Neural cell (in vitro differentiated cells): ENCODE measurements around the gene ZNF281.

Source experiments
- EP300 ChIP-seq: fragments of 450-650 bp; conservative IDR thresholded peaks from 2 replicates; pipeline ENCODE4 v1.6.1; 2014; ENCODE audit warnings: antibody characterized with exemption, mild to moderate bottlenecking, moderate library complexity; ENCODE audit not compliant: poor library complexity, severe bottlenecking
- TF ChIP-seq, protein P1 (sequence below): fragments of 450-650 bp; IDR thresholded peaks from 2 replicates; pipeline ENCODE4 v1.5.1; 2014; ENCODE audit warnings: antibody characterized with exemption, mild to moderate bottlenecking, moderate library complexity; ENCODE audit not compliant: poor library complexity, severe bottlenecking

DNA sequence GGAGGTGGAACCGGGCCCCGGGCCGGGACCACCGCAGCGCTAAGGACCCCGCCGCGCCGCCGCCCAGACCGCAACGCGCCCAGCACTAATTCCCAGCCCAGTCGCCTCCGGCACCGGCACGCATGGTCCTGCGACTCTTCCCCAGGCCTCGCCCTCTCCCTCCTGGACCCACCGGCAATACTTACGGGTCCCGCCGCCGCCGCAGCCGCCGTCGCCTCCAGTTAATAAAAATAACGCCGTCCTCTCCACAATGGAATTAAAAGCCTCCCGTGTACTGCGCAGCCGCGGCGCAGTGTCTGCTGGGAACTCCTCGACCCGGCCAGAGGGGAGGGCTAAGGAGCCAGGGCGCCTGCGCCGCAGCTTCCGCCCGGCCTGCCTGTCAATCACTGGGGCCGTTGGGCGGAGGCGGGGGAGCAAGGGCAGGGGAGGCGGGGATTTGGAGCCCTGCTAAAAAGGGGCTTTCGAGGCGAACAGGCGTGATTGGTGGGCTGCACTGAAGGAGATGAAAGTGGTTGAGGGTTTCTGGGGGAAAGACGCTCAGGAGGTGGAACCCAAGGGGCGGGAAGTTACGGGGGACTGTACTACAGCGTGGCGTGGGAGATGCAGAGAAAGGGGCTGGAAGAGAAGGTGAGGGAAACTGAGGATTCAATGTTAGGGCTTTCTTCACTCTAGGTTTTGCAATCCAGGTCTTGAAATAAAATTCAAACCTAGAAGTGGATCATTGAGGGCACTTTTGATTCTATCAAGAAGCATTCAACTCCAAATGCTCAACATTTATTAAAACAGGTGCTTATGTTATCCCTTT lies at the start of gene ZNF281:
- TF ChIP-seq, protein P1, sequence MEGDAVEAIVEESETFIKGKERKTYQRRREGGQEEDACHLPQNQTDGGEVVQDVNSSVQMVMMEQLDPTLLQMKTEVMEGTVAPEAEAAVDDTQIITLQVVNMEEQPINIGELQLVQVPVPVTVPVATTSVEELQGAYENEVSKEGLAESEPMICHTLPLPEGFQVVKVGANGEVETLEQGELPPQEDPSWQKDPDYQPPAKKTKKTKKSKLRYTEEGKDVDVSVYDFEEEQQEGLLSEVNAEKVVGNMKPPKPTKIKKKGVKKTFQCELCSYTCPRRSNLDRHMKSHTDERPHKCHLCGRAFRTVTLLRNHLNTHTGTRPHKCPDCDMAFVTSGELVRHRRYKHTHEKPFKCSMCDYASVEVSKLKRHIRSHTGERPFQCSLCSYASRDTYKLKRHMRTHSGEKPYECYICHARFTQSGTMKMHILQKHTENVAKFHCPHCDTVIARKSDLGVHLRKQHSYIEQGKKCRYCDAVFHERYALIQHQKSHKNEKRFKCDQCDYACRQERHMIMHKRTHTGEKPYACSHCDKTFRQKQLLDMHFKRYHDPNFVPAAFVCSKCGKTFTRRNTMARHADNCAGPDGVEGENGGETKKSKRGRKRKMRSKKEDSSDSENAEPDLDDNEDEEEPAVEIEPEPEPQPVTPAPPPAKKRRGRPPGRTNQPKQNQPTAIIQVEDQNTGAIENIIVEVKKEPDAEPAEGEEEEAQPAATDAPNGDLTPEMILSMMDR = no peak
- TF ChIP-seq EP300 = no peak
